Left lobe of liver (tissue), 2 donors: ENCODE data around the gene FCER2. TPM values are rescaled to one million over a fixed set of nuclear protein-coding genes. Genes with fewer than 3 reads are reported as not detected.

Experiments used
- ATAC-seq: fragments of 200-7000 bp; cut with Tn5 transposase; one replicate; pipeline ENCODE4 v1.9.1; 2020; ENCODE audit warnings: mild to moderate bottlenecking, moderate library complexity
- DNase-seq: peaks from one replicate; pipeline ENCODE4 v3.0.0-alpha.2; 2020; ENCODE audit warnings: low spot score
- total RNA-seq: library from RNA; stranded (reverse); gene quantifications from one replicate; pipeline ENCODE4 v1.2.1, GENCODE V29; 2021
- donor health status: DM: no; HTN: no; CAD: no; lungs with moderate emphysema.
- donor health status: DM: no; HTN: yes; CAD: no.

The FCER2 gene
- total RNA-seq, 1 donor from 2014 or later: 0.45 TPM

DNA sequence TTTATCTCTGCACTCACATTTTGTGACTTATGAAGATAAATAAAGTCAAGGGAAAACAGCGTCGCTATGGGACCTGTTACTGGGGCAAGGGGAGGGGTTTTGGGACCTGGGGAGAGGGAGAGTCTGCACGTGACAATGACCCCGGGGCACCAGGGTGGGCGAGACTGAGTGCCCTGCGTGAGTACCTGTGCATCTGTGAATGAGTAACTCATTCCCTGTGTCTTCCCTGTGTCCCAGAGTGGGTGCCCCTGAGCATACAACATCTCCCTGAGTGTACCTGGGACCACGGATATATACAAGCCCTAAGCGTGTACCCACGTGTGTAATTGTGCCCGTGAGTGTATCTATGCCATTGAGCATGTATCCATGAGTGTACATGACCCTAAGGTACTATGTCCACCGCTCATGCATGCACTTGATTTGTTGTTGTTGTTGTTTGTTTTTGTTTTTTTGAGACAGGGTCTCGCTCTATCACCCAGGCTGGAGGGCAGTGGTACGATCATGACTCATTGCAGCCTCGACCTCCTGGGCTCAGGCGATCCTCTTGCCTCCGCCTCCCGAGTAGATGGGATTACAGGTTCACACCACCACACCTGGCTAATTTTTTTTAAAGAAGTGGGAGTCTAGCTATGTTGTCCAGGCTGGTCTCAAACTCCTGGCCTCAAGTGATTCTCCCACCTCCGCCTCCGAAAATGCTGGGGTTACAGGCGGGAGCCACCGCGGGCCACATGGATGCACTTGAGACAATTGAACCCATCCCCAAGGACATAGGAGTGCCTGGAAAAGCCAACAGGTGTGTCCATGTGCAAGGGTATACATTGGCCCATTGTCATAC, 21.9 kb downstream of the FCER2 start:
- DNase-seq (no peak), ATAC-seq (no peak)

DNA sequence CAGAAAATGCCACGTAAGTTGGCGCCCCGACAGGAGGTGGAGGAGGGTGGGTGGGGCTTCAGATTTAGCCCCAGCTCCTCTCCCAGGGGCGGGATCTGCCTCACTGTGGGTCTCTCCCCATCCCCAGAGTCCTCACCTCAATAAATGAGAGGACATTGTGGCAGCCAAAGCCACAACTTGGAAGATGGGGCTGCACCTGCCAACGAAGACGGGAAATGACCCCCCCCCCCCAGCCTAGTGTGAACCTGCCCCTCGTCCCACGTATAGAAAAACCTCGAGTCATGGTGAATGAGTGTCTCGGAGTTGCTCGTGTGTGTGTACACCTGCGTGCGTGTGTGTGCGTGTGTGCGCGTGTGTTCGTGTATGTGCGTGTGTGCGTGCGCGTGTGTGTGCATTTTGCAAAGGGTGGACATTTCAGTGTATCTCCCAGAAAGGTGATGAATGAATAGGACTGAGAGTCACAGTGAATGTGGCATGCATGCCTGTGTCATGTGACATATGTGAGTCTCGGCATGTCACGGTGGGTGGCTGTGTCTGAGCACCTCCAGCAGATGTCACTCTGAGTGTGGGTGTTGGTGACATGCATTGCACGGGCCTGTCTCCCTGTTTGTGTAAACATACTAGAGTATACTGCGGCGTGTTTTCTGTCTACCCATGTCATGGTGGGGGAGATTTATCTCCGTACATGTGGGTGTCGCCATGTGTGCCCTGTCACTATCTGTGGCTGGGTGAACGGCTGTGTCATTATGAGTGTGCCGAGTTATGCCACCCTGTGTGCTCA, 22.8 kb downstream of the FCER2 start:
- ATAC-seq (peak; percentile 41), DNase-seq (no peak)

DNA sequence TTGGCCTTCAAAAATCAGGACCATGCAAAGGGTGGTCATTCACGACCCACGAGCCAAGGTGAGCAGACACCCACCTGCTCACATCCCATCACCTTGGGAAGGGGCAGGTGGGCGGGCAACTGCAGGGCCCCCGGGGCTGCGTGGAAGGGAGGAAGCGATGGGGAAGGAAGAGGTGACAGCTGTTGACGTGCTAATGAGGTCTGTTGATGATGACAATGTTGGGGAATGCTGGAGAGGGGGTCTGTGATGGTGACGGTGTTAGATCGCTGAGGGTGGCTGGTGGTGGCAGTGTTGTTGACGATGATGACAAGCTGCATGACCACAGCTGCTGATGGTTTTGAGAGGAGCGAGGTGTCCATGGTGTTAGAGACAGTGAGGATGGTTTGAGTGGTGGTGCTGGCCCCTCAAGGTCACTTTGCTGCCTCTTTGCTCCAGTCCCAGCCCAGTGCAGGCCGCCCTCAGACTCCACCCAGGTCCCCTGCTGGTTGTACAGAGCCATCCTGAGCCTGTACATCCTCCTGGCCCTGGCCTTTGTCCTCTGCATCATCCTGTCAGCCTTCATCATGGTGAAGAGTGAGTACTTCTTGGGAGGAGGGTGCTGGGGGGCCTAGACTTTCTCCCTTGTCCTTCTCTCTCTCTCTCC, 24.1 kb downstream of the FCER2 start:
- DNase-seq (no peak), ATAC-seq (no peak)

DNA sequence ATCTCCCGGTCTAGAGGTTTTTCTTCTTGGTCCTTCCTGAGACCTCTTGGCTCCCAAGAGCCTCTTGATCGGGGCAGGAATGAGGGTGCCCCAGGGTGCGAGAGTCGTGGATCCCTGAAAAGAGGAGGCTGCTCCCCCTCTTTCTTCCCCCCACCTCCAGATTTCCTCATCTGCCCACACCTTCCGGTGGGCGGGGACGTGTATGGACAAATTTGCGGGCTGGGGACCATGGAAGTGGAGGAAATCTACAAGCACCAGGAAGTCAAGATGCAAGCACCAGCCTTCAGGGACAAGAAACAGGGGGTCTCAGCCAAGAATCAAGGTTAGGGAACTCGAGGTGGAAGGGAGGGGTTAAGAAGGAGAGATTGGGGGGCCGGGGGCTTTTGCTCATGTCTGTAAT, 25.1 kb downstream of the FCER2 start, which contains the start of gene MCEMP1:
MCEMP1 (plus strand) TSS at position 237 of the 400 bp plus-strand sequence; CDS start at position 268, 31 bp downstream.
- ATAC-seq: no peak
- DNase-seq: no peak

DNA sequence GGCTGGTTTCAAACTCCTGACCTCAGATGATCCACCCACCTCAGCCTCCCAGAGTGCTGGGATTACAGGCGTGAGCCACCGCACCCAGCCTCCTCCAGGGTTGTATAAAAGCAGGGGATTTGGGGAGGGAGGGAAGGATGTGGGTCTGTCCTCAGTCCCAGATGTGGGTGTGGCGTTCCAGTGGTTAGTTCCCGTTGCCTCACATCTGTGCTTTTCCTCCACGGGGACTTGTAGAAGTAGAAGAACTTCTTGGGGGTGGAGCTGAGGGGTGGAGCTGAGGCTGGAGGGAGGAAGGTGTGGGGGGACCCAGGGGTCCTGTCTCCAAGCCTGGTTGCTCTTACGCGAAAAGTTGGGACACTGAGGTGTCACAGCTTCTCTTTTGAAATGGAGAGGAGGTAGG, 25.6 kb downstream of the FCER2 start:
- DNase-seq: no peak
- no peak for ATAC-seq

DNA sequence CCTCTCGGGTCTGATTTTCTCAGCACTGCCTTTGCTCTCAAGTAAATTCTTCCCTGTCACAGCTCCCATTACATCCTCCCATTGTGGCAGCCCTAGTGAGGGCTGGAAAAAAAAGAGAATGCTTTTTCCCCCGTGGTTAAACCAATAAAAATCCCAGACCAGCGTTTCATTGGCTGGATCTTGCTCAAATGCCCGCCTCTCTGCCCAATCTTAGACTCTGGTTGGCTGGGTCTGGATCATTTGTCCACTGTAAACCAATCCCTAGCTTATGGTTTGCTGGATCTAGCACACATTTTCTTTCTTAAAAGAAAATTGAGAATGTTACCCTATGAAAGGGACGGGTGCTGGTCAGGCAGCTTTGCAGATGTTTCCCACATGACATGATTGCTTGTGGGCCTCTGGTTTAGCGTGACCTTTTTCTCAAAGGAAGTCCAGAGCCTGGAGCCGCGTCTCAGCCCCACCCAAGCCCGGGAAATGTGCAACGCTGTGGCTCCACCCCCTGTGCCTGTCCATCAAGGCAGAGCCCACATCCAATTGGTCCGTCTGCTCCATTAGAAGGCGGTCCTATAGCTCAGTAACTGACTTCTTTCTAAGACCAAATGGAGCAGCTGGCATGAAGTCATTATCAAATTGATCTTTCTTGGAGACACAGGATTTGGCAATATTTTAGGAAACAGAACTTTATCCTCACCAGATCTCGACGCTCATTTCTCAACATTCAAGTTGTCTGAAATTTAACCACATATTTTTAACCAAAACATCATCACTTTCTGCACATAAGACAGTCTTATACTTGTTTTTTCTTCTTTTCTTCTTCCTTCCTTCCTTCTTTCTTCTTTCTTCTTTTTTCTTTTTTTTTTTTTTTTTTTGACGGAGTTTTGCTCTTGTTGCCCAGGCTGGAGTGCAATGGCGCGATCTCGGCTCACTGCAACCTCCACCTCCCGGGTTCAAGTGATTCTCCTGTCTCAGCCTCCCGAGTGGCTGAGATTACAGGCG, 27.6 kb downstream of the FCER2 start:
- peak; percentile 83 for ATAC-seq
- peak; percentile 59 for DNase-seq

DNA sequence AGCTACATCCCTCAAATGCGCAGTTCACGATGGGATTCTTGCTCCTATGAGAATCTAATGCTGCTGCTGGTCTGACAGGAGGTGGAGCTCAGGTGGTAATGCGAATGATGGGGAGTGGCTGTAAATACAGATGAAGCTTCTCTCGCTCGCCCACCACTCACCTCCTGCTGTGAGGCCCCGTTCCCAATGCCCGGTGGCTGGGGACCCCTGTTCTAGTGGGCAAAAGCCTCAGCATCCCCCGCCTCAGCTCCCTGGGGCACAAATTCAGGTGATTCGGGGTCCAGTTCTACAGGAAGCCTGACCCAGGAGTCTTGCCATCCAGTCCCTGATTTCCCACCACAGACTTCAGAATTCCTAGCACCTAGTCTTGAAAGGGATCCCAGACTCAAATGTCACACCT, 29.4 kb downstream of the FCER2 start:
- ATAC-seq (no peak), DNase-seq (no peak)

DNA sequence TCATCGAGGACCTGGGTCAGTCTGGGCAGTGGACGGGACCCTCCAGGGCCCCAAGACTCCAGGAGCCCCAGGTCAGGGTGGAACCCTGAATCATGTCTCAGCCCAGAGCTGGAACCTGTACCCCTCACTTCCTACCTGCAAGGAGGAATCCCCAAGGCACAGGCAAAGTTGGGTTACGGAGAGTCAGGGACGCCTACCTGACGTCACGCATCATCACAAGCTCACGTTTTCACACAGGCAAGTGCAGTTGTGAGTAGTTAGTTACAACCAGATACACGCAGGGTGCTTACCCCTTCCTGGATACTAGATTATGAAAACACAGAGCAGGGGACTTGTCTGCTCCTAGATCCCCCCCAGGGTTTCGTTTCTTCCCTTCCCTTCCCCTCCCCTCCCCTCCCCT, 31.1 kb downstream of the FCER2 start:
- ATAC-seq (no peak), DNase-seq (no peak)

DNA sequence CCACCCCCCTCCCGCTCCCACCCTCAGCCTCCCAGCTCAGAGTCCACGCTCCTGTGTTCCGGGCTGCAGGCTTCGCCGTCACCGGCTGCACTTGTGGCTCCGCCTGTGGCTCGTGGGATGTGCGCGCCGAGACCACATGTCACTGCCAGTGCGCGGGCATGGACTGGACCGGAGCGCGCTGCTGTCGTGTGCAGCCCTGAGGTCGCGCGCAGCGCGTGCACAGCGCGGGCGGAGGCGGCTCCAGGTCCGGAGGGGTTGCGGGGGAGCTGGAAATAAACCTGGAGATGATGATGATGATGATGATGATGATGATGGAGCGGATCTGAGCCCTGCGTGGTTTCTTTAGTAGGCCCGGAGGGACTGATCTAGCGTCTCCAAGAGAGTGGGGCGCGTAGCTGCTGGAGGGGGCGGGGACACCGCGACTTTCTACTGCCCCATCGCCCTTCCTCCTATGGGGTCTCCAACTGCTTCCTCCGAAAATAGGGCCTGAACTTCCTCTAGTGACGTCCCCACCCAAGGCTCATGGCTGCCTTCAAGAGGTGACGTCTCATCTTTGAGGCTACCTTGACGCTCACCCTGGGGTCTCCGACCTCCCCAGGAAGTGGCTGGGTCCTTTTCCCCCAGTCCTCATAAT, 31.7 kb downstream of the FCER2 start:
- no peak for DNase-seq
- ATAC-seq: no peak

DNA sequence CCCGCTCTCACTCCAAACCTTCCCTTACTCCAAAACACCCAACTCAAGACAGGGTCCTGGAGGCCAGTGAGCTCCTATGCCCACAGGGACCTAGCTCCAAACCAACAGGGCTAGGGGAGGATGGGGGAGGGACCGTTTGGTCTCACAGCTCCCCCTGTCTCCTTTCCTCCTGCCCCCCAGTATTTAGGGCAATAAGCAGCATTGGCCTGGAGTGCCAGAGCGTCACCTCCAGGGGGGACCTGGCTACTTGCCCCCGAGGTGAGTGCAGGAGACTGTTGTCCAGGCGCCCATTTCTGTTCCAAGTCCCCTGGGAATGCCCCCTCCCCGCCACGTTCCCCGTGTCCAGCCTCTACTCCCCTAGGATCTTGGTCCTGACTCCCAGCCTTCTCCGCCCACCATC, 32.3 kb downstream of the FCER2 start:
- ATAC-seq: no peak
- no peak for DNase-seq

DNA sequence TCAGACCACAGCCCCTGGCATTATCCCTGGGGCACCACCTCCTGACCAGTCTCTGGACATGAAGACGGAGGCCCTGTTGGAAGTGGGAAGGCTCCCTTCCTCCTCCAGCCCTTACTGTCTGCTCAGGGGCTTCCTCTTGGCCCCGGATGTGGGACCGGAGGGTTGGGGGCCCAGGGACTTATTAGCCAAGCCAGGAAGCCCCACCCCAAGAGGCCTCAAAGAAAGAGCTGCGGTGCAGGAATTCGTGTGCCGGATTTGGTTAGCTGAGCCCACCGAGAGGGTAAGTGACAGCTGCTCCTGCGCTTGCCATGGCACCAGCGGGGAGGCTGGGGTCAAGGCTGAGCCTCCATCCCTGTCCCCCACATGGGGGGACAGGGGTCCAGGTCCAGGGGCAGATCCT, 33.1 kb downstream of the FCER2 start, which contains the start of gene RETN:
RETN (plus strand) TSS at position 208 of the 400 bp plus-strand sequence. CDS start 278 bp downstream, outside the sequence.
- DNase-seq (no peak), ATAC-seq (no peak)

DNA sequence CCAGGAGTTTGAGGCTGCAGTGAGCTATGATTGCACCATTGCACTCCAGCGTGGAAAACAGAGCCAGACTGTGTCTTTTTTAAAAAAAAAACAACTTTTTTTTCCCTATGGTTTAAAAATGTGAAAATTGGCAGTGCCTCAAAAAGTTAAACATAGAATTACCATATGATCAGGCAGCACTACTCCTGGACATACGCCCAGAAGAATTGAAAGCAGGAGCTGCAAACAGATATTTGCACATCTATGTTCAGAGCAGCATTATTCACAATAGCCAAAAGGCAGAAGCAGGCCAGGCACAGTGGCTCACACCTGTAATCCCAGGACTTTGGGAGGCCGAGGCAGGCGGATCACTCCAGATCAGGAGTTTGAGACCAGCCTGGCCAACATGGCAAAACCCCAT, 36.9 kb downstream of the FCER2 start:
- ATAC-seq: no peak
- no peak for DNase-seq

DNA sequence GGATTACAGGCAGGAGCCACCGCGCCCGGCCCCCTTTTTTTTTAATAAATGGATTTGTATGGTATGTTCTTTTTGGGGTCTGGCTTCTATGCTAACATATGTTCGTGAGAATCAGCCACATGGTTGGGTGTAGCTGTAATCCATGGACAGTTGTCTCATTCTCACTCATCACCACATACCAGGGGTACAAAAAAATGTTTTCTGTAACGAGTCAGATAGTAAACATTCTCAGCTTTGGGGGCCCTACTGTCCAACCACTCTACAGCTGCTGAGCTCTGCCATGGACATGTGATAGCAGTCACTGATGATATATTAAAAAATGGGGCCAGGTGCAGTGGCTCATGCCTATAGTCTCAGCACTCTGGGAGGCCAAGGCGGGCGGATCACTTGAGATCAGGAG, 38.2 kb downstream of the FCER2 start:
- ATAC-seq (no peak), DNase-seq (no peak)

DNA sequence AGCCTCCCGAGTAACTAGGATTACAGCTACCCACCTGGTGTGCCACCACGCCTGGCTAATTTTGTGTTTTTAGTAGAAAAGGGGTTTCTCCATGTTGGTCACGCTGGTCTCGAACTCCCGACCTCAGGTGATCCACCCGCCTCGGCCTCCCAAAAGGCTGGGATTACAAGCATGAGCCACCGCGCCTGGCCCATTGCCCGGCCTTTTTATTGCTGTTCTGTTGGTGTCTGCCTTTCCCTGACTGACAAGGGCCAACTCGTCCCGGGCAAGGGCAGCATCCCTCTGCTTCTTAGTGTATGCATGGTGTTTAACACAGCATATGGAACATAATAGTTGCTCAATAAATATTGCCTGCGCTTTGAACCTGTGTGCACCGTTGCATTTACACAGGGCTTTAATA, 39.3 kb downstream of the FCER2 start:
- ATAC-seq: no peak

DNA sequence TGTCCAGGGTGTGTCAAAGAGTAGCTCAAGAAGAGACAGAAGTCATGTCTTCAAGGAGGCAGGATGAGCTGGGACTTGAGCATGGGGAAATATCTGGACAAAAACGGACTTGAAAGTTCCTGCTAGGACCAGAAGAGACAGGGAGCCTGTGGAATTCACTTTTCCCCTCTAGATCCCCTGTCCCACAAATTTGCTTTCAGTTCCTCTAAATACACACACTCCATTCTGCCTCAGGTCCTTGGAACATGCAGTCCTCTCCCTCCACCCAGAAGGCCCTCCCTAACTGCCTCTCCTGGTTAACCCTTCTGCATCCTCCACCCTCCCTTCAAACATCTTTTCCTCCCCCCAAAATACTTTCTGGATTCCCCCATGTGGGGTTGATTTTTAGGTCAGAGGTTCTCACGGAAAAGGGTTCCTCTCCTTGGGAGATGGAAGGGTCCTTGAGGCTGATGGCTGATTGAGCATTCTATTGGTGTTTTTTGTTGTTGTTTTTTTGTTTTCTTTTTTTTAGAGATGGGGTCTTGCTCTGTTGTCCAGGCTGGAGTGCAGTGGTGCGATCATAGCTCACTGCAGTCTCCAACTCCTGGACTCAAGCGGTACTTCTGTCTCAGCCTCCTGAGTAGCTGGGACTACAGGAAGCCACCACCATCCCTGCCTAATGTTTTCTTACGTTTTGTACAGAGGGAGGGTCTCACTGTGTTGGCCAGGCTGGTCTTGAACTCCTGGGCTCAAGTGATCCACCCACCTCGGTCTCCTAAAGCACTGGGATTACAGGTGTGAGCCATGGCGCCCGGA, 40.0 kb downstream of the FCER2 start:
- DNase-seq: no peak
- no peak for ATAC-seq

More for the DNA sequence above, 39.3 kb downstream of the FCER2 start:
- DNase-seq: no peak

DNA sequence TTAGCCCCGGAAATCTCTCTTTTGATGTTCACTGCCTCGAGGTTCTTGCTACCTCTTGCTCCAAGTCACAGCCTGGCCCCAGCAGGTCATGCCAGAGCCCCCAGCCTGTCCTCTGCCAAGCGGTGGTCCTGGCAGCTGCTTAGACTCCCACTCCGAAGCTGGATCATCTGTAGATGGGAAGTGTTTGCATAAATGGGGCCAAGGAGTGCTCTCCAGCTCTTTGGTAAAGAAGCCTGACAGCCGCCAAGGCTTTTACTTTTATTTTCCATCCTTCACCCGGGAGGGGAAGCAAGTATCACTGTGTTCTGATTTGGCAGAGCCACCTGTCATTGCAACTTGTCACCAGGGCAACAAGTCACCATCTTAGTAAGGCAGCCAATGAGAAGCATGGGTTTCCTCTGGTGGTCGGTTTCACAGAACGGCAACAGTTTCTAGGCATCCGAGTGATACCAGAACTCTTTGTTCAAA, 43.7 kb downstream of the FCER2 start:
- no peak for ATAC-seq
- DNase-seq: no peak

DNA sequence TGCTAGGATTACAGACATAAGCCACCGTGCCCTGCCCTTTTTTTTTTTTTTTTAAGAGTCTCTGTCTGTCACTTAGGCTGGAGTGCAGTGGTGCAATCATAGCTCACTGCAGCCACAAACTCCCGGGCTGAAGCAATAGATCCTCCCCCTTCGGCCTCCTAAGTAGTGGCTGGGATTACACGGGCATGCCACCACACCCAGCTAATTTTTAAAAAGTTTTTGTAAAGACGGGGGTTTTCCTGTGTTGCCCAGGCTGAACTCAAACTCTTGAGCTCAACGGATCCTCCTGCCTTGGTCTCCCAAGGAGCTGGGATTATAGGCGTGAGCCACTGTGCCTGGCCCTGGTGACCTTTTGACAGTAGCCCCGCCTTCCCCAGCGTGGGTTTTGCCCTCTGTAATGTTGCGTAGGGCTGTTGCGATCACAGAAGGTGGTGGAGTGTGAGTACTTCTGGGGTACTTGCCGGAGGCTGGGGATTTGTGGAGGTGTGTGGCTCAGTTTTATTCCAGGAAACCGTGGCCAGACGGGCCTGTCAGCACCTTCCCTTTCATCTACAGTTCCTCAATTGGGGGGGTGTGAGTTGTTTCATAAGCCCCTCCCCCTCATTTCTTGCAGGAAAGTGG, 44.7 kb downstream of the FCER2 start:
- peak; percentile 48 for DNase-seq
- ATAC-seq: peak; percentile 78

DNA sequence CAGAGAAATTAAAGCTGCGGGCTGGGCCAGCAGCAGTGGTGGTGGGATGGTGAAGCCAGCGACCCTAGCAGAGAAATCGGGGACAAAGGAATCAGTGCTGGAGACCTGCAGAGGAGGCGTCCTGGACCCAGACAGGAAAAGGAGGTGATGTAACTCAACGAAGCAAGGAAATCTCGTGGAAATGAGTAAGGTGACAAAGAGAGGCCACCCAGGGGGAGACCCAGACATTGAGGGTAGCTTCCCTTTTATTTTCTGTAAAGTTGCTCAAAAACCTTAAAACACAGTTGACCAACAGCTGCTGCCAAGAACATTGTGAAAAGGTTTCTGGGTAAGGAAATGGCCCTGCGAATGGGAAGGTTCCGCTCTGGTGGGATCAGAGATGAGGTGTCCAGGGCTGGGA, 46.4 kb downstream of the FCER2 start:
- ATAC-seq: no peak
- no peak for DNase-seq
